ENCODE data around the gene OR52K1. TPM values are rescaled to one million over a fixed set of nuclear protein-coding genes. Genes with fewer than 3 reads are reported as not detected.

The OR52K1 gene
- total RNA-seq: not detected in 2 replicates

DNA sequence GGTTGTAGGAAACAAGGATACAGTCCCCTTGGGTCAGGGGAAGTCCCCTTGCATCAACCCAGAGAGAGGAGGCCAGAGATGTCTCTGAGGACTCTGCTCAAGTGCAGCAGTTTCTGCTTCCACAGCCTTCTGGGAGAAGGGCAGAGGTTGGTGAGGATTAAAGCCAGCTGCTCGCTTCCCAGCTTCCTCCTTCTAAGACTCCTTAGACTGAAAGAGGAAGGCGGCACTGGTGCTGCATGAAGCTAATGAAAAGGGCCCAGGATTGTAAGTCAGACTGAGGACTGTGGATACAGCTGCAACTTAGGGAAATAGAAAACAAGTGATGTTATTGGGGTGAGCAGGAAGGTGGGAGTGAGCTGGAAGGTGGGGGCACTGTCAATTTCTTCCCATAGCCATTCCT lies at the start of gene OR52K1:
OR52K1 (plus strand) TSS at position 202 of the 400 bp plus-strand sequence. CDS start 6,255 bp downstream, outside the sequence.
- no peak for FAIRE-seq
- Histone ChIP-seq H3K36me3 (ENCODE audit: control insufficient read depth, insufficient read depth, low read length) (no peaks in the 10 kb centered on the region), H3K4me3 (ENCODE audit: low read depth, low read length) (no peak within 1 kb of the TSS), H3K27me3 (ENCODE audit: control insufficient read depth, insufficient read depth, low read length) (no peaks in the 10 kb centered on the region)
- TF ChIP-seq CTCF (IDR thresholded peaks at IDR 0.05; ENCODE audit: insufficient read depth, low read length, severe bottlenecking): no peak
- no peak for DNase-seq (ENCODE audit: low read depth)

DNA sequence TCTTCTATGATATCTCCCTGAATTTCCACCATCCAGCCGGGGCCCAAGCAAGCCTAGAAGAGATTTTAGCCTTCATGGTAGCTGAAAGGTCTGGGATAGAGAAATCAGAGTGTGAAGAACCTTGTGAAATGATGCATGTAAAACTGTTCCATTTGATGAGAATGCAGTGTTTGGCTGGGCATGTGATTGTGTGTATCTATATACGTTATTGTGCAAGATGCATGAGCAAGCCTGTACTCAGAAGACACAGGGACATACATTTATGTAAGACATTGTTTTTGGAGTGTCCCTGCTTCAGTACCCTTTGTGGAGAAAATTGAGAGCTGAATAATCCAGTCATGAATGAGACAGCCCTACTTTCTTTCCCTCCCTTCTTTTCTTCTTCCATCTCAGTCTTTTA lies 48.6 kb upstream of the OR52K1 start:
- no peak overlapping the region for H3K4me3 ChIP-seq (ENCODE audit: low read depth, low read length)
- H3K36me3 ChIP-seq (ENCODE audit: control insufficient read depth, insufficient read depth, low read length): no peaks in the 10 kb centered on the region
- no peak for TF ChIP-seq CTCF (IDR thresholded peaks at IDR 0.05; ENCODE audit: insufficient read depth, low read length, severe bottlenecking)
- no peak for FAIRE-seq
- peak; percentile 38 for DNase-seq (ENCODE audit: low read depth)
- no peaks in the 10 kb centered on the region for H3K27me3 ChIP-seq (ENCODE audit: control insufficient read depth, insufficient read depth, low read length)

- TF ChIP-seq CTCF (IDR thresholded peaks at IDR 0.05; ENCODE audit: insufficient read depth, low read length, severe bottlenecking): no peak
- FAIRE-seq (no peak), DNase-seq (ENCODE audit: low read depth) (no peak)
- H3K4me3 ChIP-seq (ENCODE audit: low read depth, low read length): no peak overlapping the region
- no peaks in the 10 kb centered on the region for H3K27me3 ChIP-seq (ENCODE audit: control insufficient read depth, insufficient read depth, low read length)
- H3K36me3 ChIP-seq (ENCODE audit: control insufficient read depth, insufficient read depth, low read length): no peaks in the 10 kb centered on the region
Measured at GRCh38 chr11:4436411-4436810, 46.0 kb upstream of the OR52K1 start.

- FAIRE-seq (no peak), DNase-seq (ENCODE audit: low read depth) (no peak)
- no peak for TF ChIP-seq CTCF (IDR thresholded peaks at IDR 0.05; ENCODE audit: insufficient read depth, low read length, severe bottlenecking)
- Histone ChIP-seq H3K4me3 (ENCODE audit: low read depth, low read length) (no peak overlapping the region), H3K27me3 (ENCODE audit: control insufficient read depth, insufficient read depth, low read length) (no peaks in the 10 kb centered on the region), H3K36me3 (ENCODE audit: control insufficient read depth, insufficient read depth, low read length) (no peaks in the 10 kb centered on the region)
Measured at GRCh38 chr11:4441515-4441914, 40.9 kb upstream of the OR52K1 start.

GRCh38 chr11:4443232-4443891 lies 39.1 kb upstream of the OR52K1 start:
- DNase-seq (ENCODE audit: low read depth): no peak
- TF ChIP-seq CTCF (IDR thresholded peaks at IDR 0.05; ENCODE audit: insufficient read depth, low read length, severe bottlenecking): no peak
- no peak overlapping the region for H3K4me3 ChIP-seq (ENCODE audit: low read depth, low read length)
- no peak for FAIRE-seq
- H3K36me3 ChIP-seq (ENCODE audit: control insufficient read depth, insufficient read depth, low read length): no peaks in the 10 kb centered on the region
- no peaks in the 10 kb centered on the region for H3K27me3 ChIP-seq (ENCODE audit: control insufficient read depth, insufficient read depth, low read length)

- DNase-seq (ENCODE audit: low read depth): no peak
- H3K27me3 ChIP-seq (ENCODE audit: control insufficient read depth, insufficient read depth, low read length): no peaks in the 10 kb centered on the region
- no peak for FAIRE-seq
- H3K4me3 ChIP-seq (ENCODE audit: low read depth, low read length): no peak within 1 kb of the TSS
- no peaks in the 10 kb centered on the region for H3K36me3 ChIP-seq (ENCODE audit: control insufficient read depth, insufficient read depth, low read length)
- no peak for TF ChIP-seq CTCF (IDR thresholded peaks at IDR 0.05; ENCODE audit: insufficient read depth, low read length, severe bottlenecking)
Measured at GRCh38 chr11:4448995-4449394, 33.5 kb upstream of the OR52K1 start, which contains the start of gene OR52K2. Gene OR52K2 (plus strand): TSS chr11:4449295. CDS start chr11:4449340, 45 bp downstream.
